ENCODE data around the gene SGF29. TPM values are rescaled to one million over a fixed set of nuclear protein-coding genes. Genes with fewer than 3 reads are reported as not detected.
"Not testable (repeated sequence)": the region's sequence is repeated elsewhere in the genome, so short reads cannot be mapped to it uniquely, and the experiment has no call there.

Gene SGF29
- polyA plus RNA-seq, 3 donors, result 14.0 to 24.3 (median 18.8) TPM

GRCh38 chr16:28608867-28609596 is 55.3 kb downstream of the SGF29 start:
- Histone ChIP-seq H3K27ac (ENCODE audit: low read depth in 1 of 2, low read length in 2 of 2) (peak overlapping the region; percentile 45 to 77), H4K20me1 (ENCODE audit: insufficient read depth, low read length) (peaks cover 18% of the 10 kb centered on the region), H3K4me3 (replicated peaks in 1 of 3; ENCODE audit: low read depth in 2 of 3, low read length in 3 of 3) (peak overlapping the region; percentile 46 to 79 (median 56)), H3K36me3 (replicated peaks in 1 of 2; ENCODE audit: control insufficient read depth in 1 of 2, insufficient read depth in 2 of 2, low read length in 2 of 2) (peaks cover 18 to 27% of the 10 kb centered on the region in 2 donors), H3K79me2 (ENCODE audit: insufficient read depth, low read length) (peaks cover 31% of the 10 kb centered on the region), H3K4me2 (replicated peaks; ENCODE audit: extremely low read depth, low read length, poor library complexity, severe bottlenecking) (peak overlapping the region; percentile 69), H3K4me1 (ENCODE audit: control insufficient read depth in 1 of 2, insufficient read depth in 2 of 2, low read length in 2 of 2) (peaks cover 32 to 38% of the 10 kb centered on the region in 2 donors), H3K9ac (ENCODE audit: insufficient read depth, low read length, poor library complexity, severe bottlenecking) (peak overlapping the region; percentile 64)
- H3K9me3 ChIP-seq (replicated peaks in 1 of 2; ENCODE audit: control insufficient read depth in 1 of 2, insufficient read depth in 1 of 2, low read length in 2 of 2); H3K9me3 Mint-ChIP-seq; H3K27me3 Mint-ChIP-seq (ENCODE audit: low read depth in 3 of 3); H3K27me3 ChIP-seq (ENCODE audit: control insufficient read depth in 2 of 2, insufficient read depth in 2 of 2, low read length in 2 of 2); H2AFZ ChIP-seq (ENCODE audit: insufficient read depth, low read depth, low read length, poor library complexity, severe bottlenecking); intact Hi-C loops (cut with micrococcal nuclease): not testable (repeated sequence)
- peaks cover 41% of the 10 kb centered on the region for H3K4me1 Mint-ChIP-seq
- peak overlapping the region; percentile 89 to 97 (median 95) for H3K27ac Mint-ChIP-seq
- H3K36me3 Mint-ChIP-seq, result peaks cover 39 to 47% of the 10 kb centered on the region in 2 donors
- peak overlapping the region; percentile 91 to 98 for H3K4me3 Mint-ChIP-seq
- DNase-seq, result peak in 2 of 3 donors; percentile 52 to 78
- 54% methylated on average over 3 of the region's 11 CpGs for WGBS (ENCODE audit: insufficient coverage)

- Histone ChIP-seq H3K4me2 (replicated peaks; ENCODE audit: extremely low read depth, low read length, poor library complexity, severe bottlenecking) (peak within 1 kb of the TSS; percentile 69), H2AFZ (ENCODE audit: insufficient read depth, low read depth, low read length, poor library complexity, severe bottlenecking) (no peak within 1 kb of the TSS), H3K79me2 (ENCODE audit: insufficient read depth, low read length) (peaks cover 31% of the 10 kb centered on the region), H3K36me3 (replicated peaks in 1 of 2; ENCODE audit: control insufficient read depth in 1 of 2, insufficient read depth in 2 of 2, low read length in 2 of 2) (peaks cover 15 to 21% of the 10 kb centered on the region in 2 donors), H3K9me3 (replicated peaks in 1 of 2; ENCODE audit: control insufficient read depth in 1 of 2, insufficient read depth in 1 of 2, low read length in 2 of 2) (no peaks in the 10 kb centered on the region), H3K27me3 (ENCODE audit: control insufficient read depth in 2 of 2, insufficient read depth in 2 of 2, low read length in 2 of 2) (no peaks in the 10 kb centered on the region), H3K9ac (ENCODE audit: insufficient read depth, low read length, poor library complexity, severe bottlenecking) (peak within 1 kb of the TSS; percentile 64), H4K20me1 (ENCODE audit: insufficient read depth, low read length) (peaks cover 14% of the 10 kb centered on the region), H3K27ac (ENCODE audit: low read depth in 1 of 2, low read length in 2 of 2) (peak within 1 kb of the TSS; percentile 63 to 77), H3K4me3 (replicated peaks in 1 of 3; ENCODE audit: low read depth in 2 of 3, low read length in 3 of 3) (peak within 1 kb of the TSS; percentile 46 to 79 (median 56)), H3K4me1 (ENCODE audit: control insufficient read depth in 1 of 2, insufficient read depth in 2 of 2, low read length in 2 of 2) (peaks cover 32 to 38% of the 10 kb centered on the region in 2 donors)
- intact Hi-C loops (cut with micrococcal nuclease), result no loop called here
- H3K9me3 Mint-ChIP-seq, result no peaks in the 10 kb centered on the region
- peak within 1 kb of the TSS; percentile 91 to 98 for H3K4me3 Mint-ChIP-seq
- H3K36me3 Mint-ChIP-seq, result peaks cover 31 to 38% of the 10 kb centered on the region in 2 donors
- WGBS (ENCODE audit: insufficient coverage), result 74% methylated on average over 5 of the region's 11 CpGs
- peak within 1 kb of the TSS; percentile 89 to 97 (median 95) for H3K27ac Mint-ChIP-seq
- DNase-seq, result peak in 1 of 3 donors; percentile 58
- TF ChIP-seq CTCF (IDR thresholded peaks at IDR 0.05), result no peak
- peaks cover 0 to 1% (median 0%) of the 10 kb centered on the region in 3 donors for H3K27me3 Mint-ChIP-seq (ENCODE audit: low read depth in 3 of 3)
- peaks cover 41% of the 10 kb centered on the region for H3K4me1 Mint-ChIP-seq
Measured at GRCh38 chr16:28609631-28610594, 56.2 kb downstream of the SGF29 start, which contains the start of gene SULT1A1. Gene SULT1A1 (minus strand): TSS chr16:28610044. CDS start chr16:28608855, 1,189 bp downstream.

All from CD14-positive monocyte (primary cell).